Astrocyte of the cerebellum (primary cell): Measurements from ENCODE around the gene SDR39U1.

Source experiments
- DNase-seq: peaks from one replicate; pipeline ENCODE4 v3.0.0-alpha.2; 2011; ENCODE audit warnings: low read depth
- H3K4me3 ChIP-seq: 2 replicates; pipeline ENCODE4 v1.5.1; 2011; ENCODE audit warnings: mild to moderate bottlenecking, low read depth, low read length, moderate library complexity
- CTCF ChIP-seq: IDR thresholded peaks from 2 replicates; pipeline ENCODE4 v1.5.1; 2012; ENCODE audit warnings: low read length, low read depth, moderate library complexity, mild to moderate bottlenecking; ENCODE audit errors: missing control alignments
- in situ Hi-C: cut with HindIII; loops from 2 replicates; pipeline ENCODE4 v1.10.0; 2017; ENCODE audit warnings: low sequenced_read_pairs

Gene SDR39U1

GRCh38 chr14:24408764-24409163 lies 33.8 kb downstream of the SDR39U1 start:
- in situ Hi-C loops, result no loop called here
- no peak for TF ChIP-seq CTCF
- no peak overlapping the region for H3K4me3 ChIP-seq
- DNase-seq, result no peak

- no peak for TF ChIP-seq CTCF
- no peak for DNase-seq
- H3K4me3 ChIP-seq, result no peak overlapping the region
- in situ Hi-C loops, result no loop called here
Measured at GRCh38 chr14:24407608-24408325, 34.8 kb downstream of the SDR39U1 start.

GRCh38 chr14:24406416-24406815 lies 36.2 kb downstream of the SDR39U1 start:
- DNase-seq, result no peak
- in situ Hi-C loops, result no loop called here
- no peak overlapping the region for H3K4me3 ChIP-seq
- no peak for TF ChIP-seq CTCF

- DNase-seq, result no peak
- in situ Hi-C loops, result no loop called here
- TF ChIP-seq CTCF, result no peak
- H3K4me3 ChIP-seq, result no peak overlapping the region
Measured at GRCh38 chr14:24404814-24405213, 37.8 kb downstream of the SDR39U1 start.

- TF ChIP-seq CTCF, result no peak
- no peak overlapping the region for H3K4me3 ChIP-seq
- no peak for DNase-seq
- in situ Hi-C loops, result no loop called here
Measured at GRCh38 chr14:24403294-24403998, 39.1 kb downstream of the SDR39U1 start.

GRCh38 chr14:24401810-24402702 lies 40.5 kb downstream of the SDR39U1 start:
- H3K4me3 ChIP-seq, result no peak overlapping the region
- TF ChIP-seq CTCF, result no peak
- in situ Hi-C loops, result no loop called here
- DNase-seq, result no peak
